ENCODE measurements around the gene OAF. TPM values are rescaled to one million over a fixed set of nuclear protein-coding genes. Genes with fewer than 3 reads are reported as not detected.

The OAF gene
- total RNA-seq, 1 experiment from 2014 or later, result 20.4 TPM

Other genes with a start within 250 kb of the OAF start
- 0.41 and 2.7 TPM in 2 replicates for gene TRIM29, start 72.9 kb upstream of the OAF start, total RNA-seq (2014; rRNA removed; shearing (Covaris generic); ENCODE audit: low replicate concordance)
- gene POU2F3, start 29.1 kb downstream of the OAF start, total RNA-seq (2014; rRNA removed; shearing (Covaris generic); ENCODE audit: low replicate concordance), result not detected in 2 replicates
- 6.9 and 10.3 TPM in 2 replicates for gene TLCD5, start 114.3 kb downstream of the OAF start, total RNA-seq (2014; rRNA removed; shearing (Covaris generic); ENCODE audit: low replicate concordance)
- 15.1 and 19.9 TPM in 2 replicates for gene ARHGEF12, start 125.4 kb downstream of the OAF start, total RNA-seq (2014; rRNA removed; shearing (Covaris generic); ENCODE audit: low replicate concordance)

Measured in Caki2 (cell line).